Adrenal gland (tissue), 19 donors: ENCODE measurements around the gene PTPRN. TPM values are rescaled to one million over a fixed set of nuclear protein-coding genes. Genes with fewer than 3 reads are reported as not detected.

Source experiments
- DNase-seq, 7 donors: peaks; one replicate each; pipeline ENCODE4 v3.0.0-alpha.2; 2019 to 2020
- H3K27ac ChIP-seq, 5 donors: fragments of 200-600 bp; sonication (generic) in 4 of 5; 1 replicate in 3 of 5; 2 replicates in 2 of 5; pipeline versions ENCODE4 v1.5.1 to v1.8.0; 2016 to 2020; ENCODE audit warnings: mild to moderate bottlenecking in 1 of 5
- H3K27me3 ChIP-seq: fragments of 200-600 bp; 2 replicates; pipeline ENCODE4 v1.8.0; 2021
- H3K36me3 ChIP-seq, 2 donors: fragments of 200-600 bp; replicated peaks in 1 of 2; 1 replicate in 1 of 2; 2 replicates in 1 of 2; pipeline versions ENCODE4 v1.5.1 to v1.8.0; 2018 to 2022
- H3K4me1 ChIP-seq, 2 donors: fragments of 200-600 bp; replicated peaks in 1 of 2; 1 replicate in 1 of 2; 2 replicates in 1 of 2; pipeline versions ENCODE4 v1.5.1 to v1.8.0; 2018 to 2021
- H3K4me3 ChIP-seq, 4 donors: fragments of 200-600 bp; sonication (generic) in 3 of 4; one replicate each; pipeline ENCODE4 v1.5.1; 2016 to 2018
- H3K9me3 ChIP-seq, 3 donors: fragments of 200-600 bp; sonication (generic) in 1 of 3; replicated peaks in 1 of 3; 1 replicate in 2 of 3; 2 replicates in 1 of 3; pipeline versions ENCODE4 v1.5.1 to v1.8.0; 2016 to 2021
- CTCF ChIP-seq, 6 experiments: fragments of 450-650 bp in 4 of 6; fragments of 200-600 bp in 2 of 6; sonication (generic) in 1 of 6; IDR thresholded peaks; 1 replicate in 5 of 6; 2 replicates in 1 of 6; pipeline versions ENCODE4 v1.5.1 to v1.8.0; 2016 to 2021; ENCODE audit warnings: antibody characterized with exemption in 6 of 6, mild to moderate bottlenecking in 2 of 6, moderate library complexity in 1 of 6
- POLR2A ChIP-seq, 2 donors: fragments of 450-650 bp; IDR thresholded peaks; one replicate each; pipeline ENCODE4 v1.6.1; 2017; ENCODE audit warnings: antibody characterized with exemption in 2 of 2, mild to moderate bottlenecking in 2 of 2, moderate library complexity in 1 of 2
- WGBS, 4 donors: extraction: QIAGEN DNeasy Blood & Tissue Kit in 2 of 4; methylation state at CpG; one replicate each; pipeline versions ENCODE4 v1.1.5 to v1.1.7; 2013 to 2017; 5-methylcytosine and 5-hydroxymethylcytosine counted together
- intact Hi-C, 2 donors: fragments of 100-400 bp; cut with DNase I; formaldehyde crosslinking; loops; one replicate each; pipeline versions ENCODE4 v1.14.1 to v1.15.0; 2022 to 2023
- long read RNA-seq, 10 donors: library from polyadenylated mRNA in 3 of 10; unstranded in 2 of 10; stranded (forward) in 1 of 10; transcript quantifications; one replicate each; pipeline ENCODE4 v2.0.0 and lab custom pipeline, GENCODE V29; 2021 to 2026
- polyA plus RNA-seq, 3 donors: library from polyadenylated mRNA; stranded (reverse); fragments of 200-250 nt in 2 of 3; fragments of 350-450 nt in 1 of 3; fragmentation: Illumina TruSeq in 1 of 3; extraction: RNeasy Lipid Tissue Mini Kit (QIAGEN cat#74804) in 1 of 3; gene quantifications; one replicate each; pipeline ENCODE4 v1.2.3, GENCODE V29; 2013 to 2014
- total RNA-seq, 9 donors: library from RNA; depleted of rRNA in 4 of 9; stranded (reverse); fragments of >200 nt in 4 of 9; fragments of 120-200 nt in 1 of 9; fragmentation: NEBNext Ultra II Directional in 1 of 9; extraction: Animal tissue kit (Norgen Biotek cat#: 25700) in 1 of 9; gene quantifications; one replicate each; pipeline versions ENCODE4 v1.1.0 to v1.2.4, GENCODE V29; 2013 to 2023
- donor health status: healthy with polysubstance abuse.
- donor health status: Bipolar disorder and iron deficiency.
- donor health status: DM: yes; HTN: yes; CAD: no.
- donor health status: DM: no; HTN: no; CAD: no.
- donor health status: DM: no; HTN: no; CAD: no.
- donor health status: DM: yes; HTN: yes; CAD: no.

PTPRN gene
- total RNA-seq, result 100 to 1,000 TPM in 1 of 9 donors, 10 to 100 TPM in 2, 1 to 10 TPM in 4, under 1 TPM in 1, not detected in 1; 0.39 to 106 (median 8.9) TPM
- 10 to 100 TPM in 2 of 3 donors, 1 to 10 TPM in 1; 8.5 to 45.3 (median 26.7) TPM for polyA plus RNA-seq
- long read RNA-seq, donor 1, result 0 reads
- long read RNA-seq, donor 2, result 0 reads
- long read RNA-seq, donor 3, result 0 reads
- long read RNA-seq, donor 4, result 0 reads
- long read RNA-seq, donor 5, partial matches to known transcripts, result 1 of 2 reads
- long read RNA-seq, donor 5, other reads (novel, unspliced or antisense), result 0 of 2 reads
- long read RNA-seq, donor 6, transcript PTPRN-201 (23 exons, 3,784 nt), result major isoform, 7 of 21 reads
- long read RNA-seq, donor 6, partial matches to known transcripts, result 7 of 21 reads
- long read RNA-seq, donor 6, other reads (novel, unspliced or antisense), result 6 of 21 reads
- long read RNA-seq, donor 7, result 0 reads
- long read RNA-seq, donor 8, result 0 reads
- long read RNA-seq, donor 9, result 0 reads
- long read RNA-seq, donor 10, result 0 reads

GRCh38 chr2:219309278-219309677, at the start of gene PTPRN:
Gene PTPRN, minus strand, starts transcription at chr2:219309401. Its CDS starts 69 bp downstream, at chr2:219309332.
- H3K27me3 ChIP-seq, result peaks cover 12% of the 10 kb centered on the region

GRCh38 chr2:219358170-219359075, 49.2 kb upstream of the PTPRN start:
- Histone ChIP-seq H3K4me3 (peak overlapping the region in 1 of 4 donors; percentile 32), H3K9me3 (no peaks in the 10 kb centered on the region), H3K36me3 (no peaks in the 10 kb centered on the region), H3K4me1 (peaks cover 0 to 6% of the 10 kb centered on the region in 2 donors), H3K27me3 (peaks cover 19% of the 10 kb centered on the region), H3K27ac (no peak overlapping the region)
- intact Hi-C loops, result no loop called here
- TF ChIP-seq POLR2A (IDR thresholded peaks at IDR 0.05), result no peak
- no peak for TF ChIP-seq CTCF (IDR thresholded peaks at IDR 0.05)
- 2 to 3% (median 2%) methylated on average over 21 to 66 of the region's 66 CpGs for WGBS, 4 donors
- no peak for DNase-seq

More at GRCh38 chr2:219309278-219309677, at the start of gene PTPRN:
- Histone ChIP-seq H3K4me3 (peak within 1 kb of the TSS in 1 of 4 donors; percentile 36), H3K27ac (peak within 1 kb of the TSS in 1 of 5 donors; percentile 74), H3K9me3 (no peaks in the 10 kb centered on the region), H3K4me1 (no peaks in the 10 kb centered on the region), H3K36me3 (no peaks in the 10 kb centered on the region)
- TF ChIP-seq CTCF (IDR thresholded peaks at IDR 0.05), result no peak
- TF ChIP-seq POLR2A (IDR thresholded peaks at IDR 0.05), result no peak
- intact Hi-C loops, result loop anchor here in 1 of 2 donors (10.0 kb wide), 1 partner anchor 254 kb away; no protein-coding TSS in a partner anchor
- DNase-seq, result peak in 2 of 7 donors; percentile 35 to 89
- WGBS, 4 donors, result 3 to 6% (median 3%) methylated on average over 13 to 37 of the region's 37 CpGs

DNA sequence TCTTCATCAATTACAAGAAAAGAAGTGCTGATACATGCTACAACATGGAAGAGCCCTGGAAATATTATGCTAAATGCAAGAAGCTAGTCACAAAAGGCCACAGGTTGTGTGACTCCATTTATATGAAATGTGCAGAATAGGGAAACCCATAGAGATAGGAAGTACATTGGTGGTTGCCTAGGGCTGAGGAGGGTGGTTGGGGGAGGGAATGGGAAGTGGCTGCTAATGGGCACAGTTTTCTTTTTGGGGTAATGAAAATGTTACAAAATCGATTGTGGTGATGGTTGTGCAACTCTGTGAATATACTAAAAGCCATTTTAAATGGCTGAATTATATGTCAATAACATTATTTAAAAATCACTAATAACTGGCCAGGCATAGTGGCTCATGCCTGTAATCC, 47.6 kb upstream of the PTPRN start:
- 58 to 81% (median 61%) methylated on average over 1 of the region's 1 CpG for WGBS, 4 donors
- Histone ChIP-seq H3K4me1 (peaks cover 0 to 6% of the 10 kb centered on the region in 2 donors), H3K4me3 (no peak overlapping the region), H3K27ac (no peak overlapping the region), H3K36me3 (no peaks in the 10 kb centered on the region), H3K27me3 (peaks cover 19% of the 10 kb centered on the region), H3K9me3 (no peaks in the 10 kb centered on the region)
- DNase-seq, result peak in 1 of 7 donors; percentile 32
- intact Hi-C loops, result no loop called here
- TF ChIP-seq POLR2A (IDR thresholded peaks at IDR 0.05) (no peak), CTCF (IDR thresholded peaks at IDR 0.05) (no peak)

GRCh38 chr2:219354582-219354981, 45.4 kb upstream of the PTPRN start:
- no peak for DNase-seq
- TF ChIP-seq POLR2A (IDR thresholded peaks at IDR 0.05) (no peak), CTCF (IDR thresholded peaks at IDR 0.05) (no peak)
- intact Hi-C loops, result no loop called here
- 64 to 73% (median 70%) methylated on average over 3 to 4 of the region's 4 CpGs for WGBS, 4 donors
- Histone ChIP-seq H3K27me3 (peaks cover 14% of the 10 kb centered on the region), H3K9me3 (no peaks in the 10 kb centered on the region), H3K4me3 (no peak overlapping the region), H3K36me3 (no peaks in the 10 kb centered on the region), H3K4me1 (peaks cover 0 to 6% of the 10 kb centered on the region in 2 donors), H3K27ac (no peak overlapping the region)
